ENCODE data around the gene AMIGO1. TPM values are rescaled to one million over a fixed set of nuclear protein-coding genes. Genes with fewer than 3 reads are reported as not detected.

Gene AMIGO1
- total and polyA plus RNA-seq, 7 donors = 0.60 to 12.1 (median 6.4) TPM

GRCh38 chr1:109466452-109467300, 42.9 kb downstream of the AMIGO1 start, which contains the start of gene SYPL2:
Gene SYPL2 (plus strand): TSS chr1:109466546. CDS start chr1:109466844, 298 bp downstream.
- Histone ChIP-seq H3K27me3 (no peaks in the 10 kb centered on the region), H3K4me3 (peak within 1 kb of the TSS; percentile 49 to 80 (median 60)), H3K27ac (peak within 1 kb of the TSS; percentile 63 to 85 (median 83)), H3K9me3 (no peaks in the 10 kb centered on the region), H3K4me1 (peaks cover 0 to 34% (median 24%) of the 10 kb centered on the region in 4 donors), H3K36me3 (no peaks in the 10 kb centered on the region)
- DNase-seq = peak; percentile 86
- TF ChIP-seq EP300 (IDR thresholded peaks at IDR 0.05) = no peak
- peak in 1 of 4 experiments; percentile 16 for TF ChIP-seq CTCF (IDR thresholded peaks at IDR 0.05)
- peak; percentile 24 to 68 (median 42) for TF ChIP-seq POLR2AphosphoS5 (IDR thresholded peaks at IDR 0.05)
- intact Hi-C loops (cut with DNase I) = loop anchor here (2.0 kb wide), 1 partner anchor 40 kb away; the partner anchor contains the start of gene PSMA5
- WGBS, 2 donors = 1 to 2% methylated on average over 88 of the region's 88 CpGs

GRCh38 chr1:109466125-109466451, 43.4 kb downstream of the AMIGO1 start:
- WGBS, 2 donors = 7 to 8% methylated on average over 24 of the region's 24 CpGs
- Histone ChIP-seq H3K4me3 (peak overlapping the region; percentile 49 to 80 (median 60)), H3K9me3 (no peaks in the 10 kb centered on the region), H3K27ac (peak overlapping the region; percentile 63 to 85 (median 83)), H3K36me3 (no peaks in the 10 kb centered on the region), H3K27me3 (no peaks in the 10 kb centered on the region), H3K4me1 (peaks cover 0 to 34% (median 24%) of the 10 kb centered on the region in 4 donors)
- no peak for DNase-seq
- intact Hi-C loops (cut with DNase I) = loop anchor here (2.0 kb wide), 1 partner anchor 39 kb away; the partner anchor contains the start of gene PSMA5
- no peak for TF ChIP-seq EP300 (IDR thresholded peaks at IDR 0.05)
- TF ChIP-seq POLR2A (IDR thresholded peaks at IDR 0.05) = no peak
- no peak for TF ChIP-seq POLR2AphosphoS5 (IDR thresholded peaks at IDR 0.05)
- TF ChIP-seq CTCF (IDR thresholded peaks at IDR 0.05) = no peak

GRCh38 chr1:109457819-109458218, 51.7 kb downstream of the AMIGO1 start:
- Histone ChIP-seq H3K9me3 (peaks cover 0 to 3% (median 0%) of the 10 kb centered on the region in 4 donors), H3K27ac (no peak overlapping the region), H3K4me1 (no peaks in the 10 kb centered on the region), H3K4me3 (no peak overlapping the region), H3K36me3 (no peaks in the 10 kb centered on the region), H3K27me3 (no peaks in the 10 kb centered on the region)
- TF ChIP-seq CTCF (IDR thresholded peaks at IDR 0.05) = no peak
- TF ChIP-seq POLR2AphosphoS5 (IDR thresholded peaks at IDR 0.05) = no peak
- TF ChIP-seq EP300 (IDR thresholded peaks at IDR 0.05) = no peak
- no peak for TF ChIP-seq POLR2A (IDR thresholded peaks at IDR 0.05)
- no peak for DNase-seq
- WGBS, 2 donors = 85 to 89% methylated on average over 4 of the region's 4 CpGs
- intact Hi-C loops (cut with DNase I) = no loop called here

- intact Hi-C loops (cut with DNase I) = no loop called here
- H3K27me3 ChIP-seq = no peaks in the 10 kb centered on the region
- H3K27ac ChIP-seq = no peak overlapping the region
- H3K9me3 ChIP-seq = peaks cover 0 to 3% (median 0%) of the 10 kb centered on the region in 4 donors
- no peaks in the 10 kb centered on the region for H3K4me1 ChIP-seq
- WGBS, 2 donors = 91 to 94% methylated on average over 1 of the region's 1 CpG
- no peaks in the 10 kb centered on the region for H3K36me3 ChIP-seq
- no peak for DNase-seq
- TF ChIP-seq CTCF (IDR thresholded peaks at IDR 0.05) = no peak
- TF ChIP-seq POLR2A (IDR thresholded peaks at IDR 0.05) = no peak
- no peak for TF ChIP-seq EP300 (IDR thresholded peaks at IDR 0.05)
- no peak for TF ChIP-seq POLR2AphosphoS5 (IDR thresholded peaks at IDR 0.05)
- no peak overlapping the region for H3K4me3 ChIP-seq
Observed at GRCh38 chr1:109454497-109455133, 54.9 kb downstream of the AMIGO1 start.

Other genes with a start within 250 kb of the AMIGO1 start
- 10 to 100 TPM in 1 of 4 donors, 1 to 10 TPM in 3; 2.3 to 13.6 (median 7.4) TPM for gene PSRC1, start 226.6 kb downstream of the AMIGO1 start, total RNA-seq
- gene PSRC1, start 226.6 kb downstream of the AMIGO1 start, polyA plus RNA-seq = 10 to 100 TPM in 1 of 3 donors, 1 to 10 TPM in 2; 3.0 to 12.2 (median 3.6) TPM
- not detected for gene MYBPHL, start 202.7 kb downstream of the AMIGO1 start, total RNA-seq
- not detected for gene MYBPHL, start 202.7 kb downstream of the AMIGO1 start, polyA plus RNA-seq
- 10 to 100 TPM; 33.4 to 55.1 (median 47.2) TPM for gene SORT1, start 111.8 kb downstream of the AMIGO1 start, total RNA-seq
- 10 to 100 TPM in 1 of 3 donors, 1 to 10 TPM in 2; 7.2 to 37.0 (median 8.6) TPM for gene SORT1, start 111.8 kb downstream of the AMIGO1 start, polyA plus RNA-seq
- gene PSMA5, start 83.3 kb downstream of the AMIGO1 start, total RNA-seq = 10 to 100 TPM; 18.8 to 57.6 (median 25.8) TPM
- gene PSMA5, start 83.3 kb downstream of the AMIGO1 start, polyA plus RNA-seq = 100 to 1,000 TPM in 1 of 3 donors, 10 to 100 TPM in 2; 89.5 to 113 (median 94.9) TPM
- gene SYPL2, start 43.2 kb downstream of the AMIGO1 start, total RNA-seq = 1 to 10 TPM; 2.1 to 6.9 (median 3.2) TPM
- gene SYPL2, start 43.2 kb downstream of the AMIGO1 start, polyA plus RNA-seq = under 1 TPM in 2 of 3 donors, not detected in 1; under 0.01 to 0.58 TPM
- gene ATXN7L2, start 25.8 kb downstream of the AMIGO1 start, total RNA-seq = 10 to 100 TPM in 1 of 4 donors, 1 to 10 TPM in 3; 2.0 to 12.2 (median 3.1) TPM
- 1 to 10 TPM; 1.8 to 5.7 (median 2.1) TPM for gene ATXN7L2, start 25.8 kb downstream of the AMIGO1 start, polyA plus RNA-seq
- gene CYB561D1, start 15.6 kb downstream of the AMIGO1 start, total RNA-seq = 1 to 10 TPM; 4.2 to 7.6 (median 5.4) TPM
- gene CYB561D1, start 15.6 kb downstream of the AMIGO1 start, polyA plus RNA-seq = 10 to 100 TPM in 1 of 3 donors, 1 to 10 TPM in 2; 1.8 to 12.5 (median 3.9) TPM
- 1 to 10 TPM in 1 of 4 donors, under 1 TPM in 1, not detected in 2; 0.36 to 2.2 TPM for gene GPR61, start 30.1 kb upstream of the AMIGO1 start, total RNA-seq
- under 1 TPM in 1 of 3 donors, not detected in 2; 0.07 TPM for gene GPR61, start 30.1 kb upstream of the AMIGO1 start, polyA plus RNA-seq
- gene GNAI3, start 38.9 kb upstream of the AMIGO1 start, total RNA-seq = 1 to 10 TPM; 5.7 to 6.4 (median 6.1) TPM
- gene GNAI3, start 38.9 kb upstream of the AMIGO1 start, polyA plus RNA-seq = 1 to 10 TPM; 4.2 to 5.5 (median 5.2) TPM
- gene GNAT2, start 109.9 kb upstream of the AMIGO1 start, total RNA-seq = not detected
- under 1 TPM in 1 of 3 donors, not detected in 2; 0.10 TPM for gene GNAT2, start 109.9 kb upstream of the AMIGO1 start, polyA plus RNA-seq
- gene AMPD2, start 110.1 kb upstream of the AMIGO1 start, total RNA-seq = 10 to 100 TPM; 19.9 to 47.5 (median 29.4) TPM
- 10 to 100 TPM in 1 of 3 donors, 1 to 10 TPM in 2; 6.5 to 31.3 (median 6.6) TPM for gene AMPD2, start 110.1 kb upstream of the AMIGO1 start, polyA plus RNA-seq
- gene GSTM4, start 146.4 kb upstream of the AMIGO1 start, total RNA-seq = 10 to 100 TPM; 31.4 to 73.1 (median 44.8) TPM
- 10 to 100 TPM; 47.0 to 69.4 (median 52.3) TPM for gene GSTM4, start 146.4 kb upstream of the AMIGO1 start, polyA plus RNA-seq
- gene GSTM2, start 158.3 kb upstream of the AMIGO1 start, total RNA-seq = 100 to 1,000 TPM in 1 of 4 donors, 10 to 100 TPM in 3; 42.5 to 139 (median 60.5) TPM
- gene GSTM2, start 158.3 kb upstream of the AMIGO1 start, polyA plus RNA-seq = 10 to 100 TPM in 2 of 3 donors, 1 to 10 TPM in 1; 4.9 to 22.3 (median 12.6) TPM
- gene GSTM1, start 178.1 kb upstream of the AMIGO1 start, total RNA-seq = 10 to 100 TPM in 1 of 4 donors, not detected in 3; 12.7 TPM
- gene GSTM1, start 178.1 kb upstream of the AMIGO1 start, polyA plus RNA-seq = 10 to 100 TPM in 2 of 3 donors, under 1 TPM in 1; 0.39 to 27.6 (median 21.3) TPM
- gene GSTM5, start 202.5 kb upstream of the AMIGO1 start, total RNA-seq = 1 to 10 TPM; 2.7 to 8.0 (median 3.5) TPM
- 10 to 100 TPM in 1 of 3 donors, 1 to 10 TPM in 2; 2.5 to 11.4 (median 2.7) TPM for gene GSTM5, start 202.5 kb upstream of the AMIGO1 start, polyA plus RNA-seq
- 100 to 1,000 TPM in 3 of 4 donors, 10 to 100 TPM in 1; 61.1 to 143 (median 122) TPM for gene GSTM3, start 231.3 kb upstream of the AMIGO1 start, total RNA-seq
- 10 to 100 TPM; 21.6 to 64.3 (median 40.2) TPM for gene GSTM3, start 231.3 kb upstream of the AMIGO1 start, polyA plus RNA-seq

Measured in sigmoid colon (tissue), 7 donors.